CD4-positive, alpha-beta T cell (primary cell): ENCODE measurements around the gene MAN1A1. TPM values are rescaled to one million over a fixed set of nuclear protein-coding genes. Genes with fewer than 3 reads are reported as not detected.

Source experiments
- ATAC-seq: fragments of 200-7000 bp; cut with Tn5 transposase; one replicate; pipeline ENCODE4 v1.10.0; 2022; ENCODE audit warnings: mild to moderate bottlenecking; ENCODE audit not compliant: poor library complexity
- CTCF ChIA-PET: fragments of 350-600 bp; sonication (Branson Sonifier 250); formaldehyde crosslinking; loops from one replicate; lab custom pipeline; 2021; ENCODE audit warnings: antibody characterized with exemption, inconsistent platforms; lab: Charles Lee
- POLR2A ChIA-PET: fragments of 350-600 bp; sonication (Branson Sonifier 250); formaldehyde crosslinking; loops from one replicate; lab custom pipeline; 2021; ENCODE audit warnings: antibody characterized with exemption, inconsistent platforms; lab: Charles Lee
- DNase-seq, 14 experiments: peaks; one replicate each; pipeline ENCODE4 v3.0.0-alpha.2; 2013 to 2020; ENCODE audit warnings: mixed read lengths in 2 of 14
- H3K27ac ChIP-seq, 2 donors: one replicate each; pipeline versions ENCODE4 v1.5.1 to v1.7.0; 2013; ENCODE audit warnings: low read length in 2 of 2, low read depth in 1 of 2, mild to moderate bottlenecking in 1 of 2
- H3K27me3 ChIP-seq, 2 experiments: 1 replicate in 1 of 2; 2 replicates in 1 of 2; pipeline versions ENCODE4 v1.6.1 to v1.7.0; 2013; ENCODE audit warnings: low read length in 2 of 2, control low read depth in 1 of 2, mild to moderate bottlenecking in 1 of 2, moderate library complexity in 1 of 2; ENCODE audit not compliant: insufficient read depth in 2 of 2, control insufficient read depth in 1 of 2
- H3K36me3 ChIP-seq: one replicate; pipeline ENCODE4 v1.6.1; 2013; ENCODE audit warnings: low read length, control low read depth; ENCODE audit not compliant: insufficient read depth
- H3K4me1 ChIP-seq: one replicate; pipeline ENCODE4 v1.6.1; 2013; ENCODE audit warnings: low read length, control low read depth; ENCODE audit not compliant: insufficient read depth
- H3K4me3 ChIP-seq: one replicate; pipeline ENCODE4 v1.5.1; 2013; ENCODE audit warnings: mild to moderate bottlenecking, low read length, moderate library complexity
- H3K9me3 ChIP-seq, 2 experiments: 1 replicate in 1 of 2; 2 replicates in 1 of 2; pipeline versions ENCODE4 v1.6.1 to v1.7.0; 2013; ENCODE audit warnings: low read length in 2 of 2, mild to moderate bottlenecking in 2 of 2, control low read depth in 1 of 2, moderate library complexity in 1 of 2; ENCODE audit not compliant: control insufficient read depth in 1 of 2, insufficient read depth in 1 of 2
- H3K27ac Mint-ChIP-seq: one replicate; pipeline ENCODE4 v1.8.0; 2020; ENCODE audit warnings: mixed read lengths
- H3K27me3 Mint-ChIP-seq: one replicate; pipeline ENCODE4 v1.8.0; 2021; ENCODE audit warnings: mixed read lengths
- H3K36me3 Mint-ChIP-seq: one replicate; pipeline ENCODE4 v1.8.0; 2021; ENCODE audit warnings: low read depth, mixed read lengths
- H3K4me1 Mint-ChIP-seq: one replicate; pipeline ENCODE4 v1.8.0; 2021; ENCODE audit warnings: low read depth, mixed read lengths
- H3K4me3 Mint-ChIP-seq: one replicate; pipeline ENCODE4 v1.8.0; 2020; ENCODE audit warnings: mild to moderate bottlenecking, mixed read lengths
- H3K9me3 Mint-ChIP-seq: one replicate; pipeline ENCODE4 v1.8.0; 2020; ENCODE audit warnings: mixed read lengths
- CTCF ChIP-seq: fragments of 200-600 bp; IDR thresholded peaks from one replicate; pipeline ENCODE4 v1.8.0; 2022; ENCODE audit warnings: antibody characterized with exemption, mild to moderate bottlenecking
- intact Hi-C, 2 experiments: fragments of 100-400 bp; cut with DNase I in 1 of 2; cut with micrococcal nuclease in 1 of 2; formaldehyde crosslinking; loops; one replicate each; pipeline versions ENCODE4 v1.15.1 to v1.9.0; 2023 to 2025; cut with DNase I, micrococcal nuclease
- total RNA-seq, 174 experiments: library from RNA in 2 of 174; stranded (reverse) in 2 of 174; gene quantifications; one replicate each; pipeline ENCODE4 v1.2.3 and lab custom pipeline; 2021 to 2026

The MAN1A1 gene
- total RNA-seq, 2 experiments from 2014 or later: 4.5 to 4.9 TPM

- CTCF ChIA-PET: interaction anchor here (0.6 to 1.4 kb wide), 8 partner anchors 11 to 597 kb away, joined by 3 to 7 read pairs (median 4); no protein-coding TSS in a partner anchor
- intact Hi-C loops: no loop called here
- Histone ChIP-seq H3K27ac (no peak overlapping the region), H3K9me3 (no peaks in the 10 kb centered on the region), H3K4me3 (no peak overlapping the region), H3K36me3 (no peaks in the 10 kb centered on the region), H3K4me1 (no peaks in the 10 kb centered on the region), H3K27me3 (no peaks in the 10 kb centered on the region)
- POLR2A ChIA-PET: interaction anchor here (0.7 kb wide), 1 partner anchor 1941 kb away, joined by 3 read pairs; no protein-coding TSS in a partner anchor
- ATAC-seq (peak; percentile 69), DNase-seq (peak in 4 of 14 experiments; percentile 11 to 80 (median 74))
- no peaks in the 10 kb centered on the region for H3K36me3 Mint-ChIP-seq
- no peak overlapping the region for H3K4me3 Mint-ChIP-seq
- H3K9me3 Mint-ChIP-seq: no peaks in the 10 kb centered on the region
- TF ChIP-seq CTCF: peak; percentile 93
- no peaks in the 10 kb centered on the region for H3K27me3 Mint-ChIP-seq
- no peak overlapping the region for H3K27ac Mint-ChIP-seq
- no peaks in the 10 kb centered on the region for H3K4me1 Mint-ChIP-seq
These were observed 220.2 kb downstream of the MAN1A1 start for GRCh38 chr6:119129148-119129967.

DNA sequence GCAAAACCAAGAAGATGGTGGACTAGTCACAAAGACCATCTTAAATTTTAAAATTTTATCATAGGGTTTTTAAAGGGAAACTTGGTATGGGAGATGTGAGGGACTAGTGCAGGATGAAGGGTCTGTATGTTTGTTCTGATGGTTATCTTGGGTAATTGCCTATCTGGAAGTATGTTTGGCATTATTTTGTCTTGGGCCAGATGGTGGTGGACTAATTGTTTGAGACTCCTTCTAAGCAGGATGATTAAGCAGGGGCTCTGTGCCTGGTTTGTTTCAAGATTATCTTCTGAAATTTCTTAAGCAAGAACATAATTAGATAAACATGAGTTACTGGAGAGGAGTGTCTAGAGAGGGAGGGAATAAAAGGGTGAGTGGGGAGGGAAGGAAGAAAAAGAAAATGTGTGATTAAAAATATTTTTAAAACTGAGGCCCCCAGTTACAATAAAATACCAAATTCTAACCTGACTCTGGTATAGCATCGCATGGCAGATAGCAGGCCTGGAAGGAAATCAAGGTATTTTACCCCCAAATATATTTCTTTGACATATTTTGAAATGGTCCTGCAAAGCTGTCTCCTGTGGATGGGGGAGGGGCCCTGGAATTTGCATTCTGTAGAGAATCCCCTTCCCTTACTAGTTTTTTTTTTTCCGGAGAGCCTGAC is 221.2 kb downstream of the MAN1A1 start:
- Mint-ChIP-seq H3K9me3 (no peaks in the 10 kb centered on the region), H3K4me3 (no peak overlapping the region), H3K27me3 (no peaks in the 10 kb centered on the region), H3K36me3 (no peaks in the 10 kb centered on the region), H3K4me1 (no peaks in the 10 kb centered on the region), H3K27ac (no peak overlapping the region)
- intact Hi-C loops: no loop called here
- Histone ChIP-seq H3K4me3 (no peak overlapping the region), H3K27me3 (no peaks in the 10 kb centered on the region), H3K36me3 (no peaks in the 10 kb centered on the region), H3K4me1 (no peaks in the 10 kb centered on the region), H3K27ac (no peak overlapping the region), H3K9me3 (no peaks in the 10 kb centered on the region)
- ATAC-seq (no peak), DNase-seq (no peak)
- TF ChIP-seq CTCF: no peak
- ChIA-PET CTCF (interaction anchor here (0.9 to 1.4 kb wide), 2 partner anchors 13 to 598 kb away, joined by 5 read pairs; no protein-coding TSS in a partner anchor), POLR2A (no interaction called here)

- Histone ChIP-seq H3K9me3 (no peaks in the 10 kb centered on the region), H3K4me1 (no peaks in the 10 kb centered on the region), H3K27ac (no peak overlapping the region), H3K4me3 (no peak overlapping the region), H3K36me3 (no peaks in the 10 kb centered on the region), H3K27me3 (no peaks in the 10 kb centered on the region)
- Mint-ChIP-seq H3K4me1 (no peaks in the 10 kb centered on the region), H3K27me3 (no peaks in the 10 kb centered on the region), H3K9me3 (no peaks in the 10 kb centered on the region), H3K27ac (no peak overlapping the region), H3K36me3 (no peaks in the 10 kb centered on the region), H3K4me3 (no peak overlapping the region)
- TF ChIP-seq CTCF: no peak
- DNase-seq: no peak
- ChIA-PET CTCF (no interaction called here), POLR2A (no interaction called here)
- intact Hi-C loops: no loop called here
- ATAC-seq: no peak
These were observed 221.9 kb downstream of the MAN1A1 start for GRCh38 chr6:119127627-119128026.
